RWPE1 (cell line): ENCODE measurements around the gene FAM83G.
A peak's percentile ranks its signal among the peaks of the same experiment; 100 is the strongest.
"Not testable (repeated sequence)": the region's sequence is repeated elsewhere in the genome, so short reads cannot be mapped to it uniquely, and the experiment has no call there.

Experiments
- CTCF ChIA-PET: fragments of 350-600 bp; sonication (Branson Sonifier 250); formaldehyde crosslinking; extraction: SDS; loops from one replicate; lab custom pipeline; 2021; lab: Yijun Ruan, JAX
- POLR2A ChIA-PET: fragments of 400-600 bp; formaldehyde crosslinking; extraction: SDS; loops from one replicate; lab custom pipeline; 2020; ENCODE audit warnings: antibody characterized with exemption; ENCODE audit not compliant: low non-redundant PET; lab: Yijun Ruan, JAX
- DNase-seq: peaks from one replicate; pipeline ENCODE4 v3.0.0; 2012; ENCODE audit warnings: low spot score
- H3K27ac ChIP-seq: fragments of 450-650 bp; 2 replicates; pipeline ENCODE4 v1.5.1; 2017
- CTCF ChIP-seq: fragments of 450-650 bp; conservative IDR thresholded peaks from 2 replicates; pipeline ENCODE4 v1.5.1; 2017; ENCODE audit warnings: low read depth, mild to moderate bottlenecking

FAM83G gene

GRCh38 chr17:19031729-19032128 lies 27.2 kb upstream of the FAM83G start:
- POLR2A ChIA-PET, CTCF ChIA-PET, DNase-seq, H3K27ac ChIP-seq: not testable (repeated sequence)

- CTCF ChIA-PET, POLR2A ChIA-PET, H3K27ac ChIP-seq: not testable (repeated sequence)
Observed at GRCh38 chr17:19030771-19031449, 26.3 kb upstream of the FAM83G start.

DNA sequence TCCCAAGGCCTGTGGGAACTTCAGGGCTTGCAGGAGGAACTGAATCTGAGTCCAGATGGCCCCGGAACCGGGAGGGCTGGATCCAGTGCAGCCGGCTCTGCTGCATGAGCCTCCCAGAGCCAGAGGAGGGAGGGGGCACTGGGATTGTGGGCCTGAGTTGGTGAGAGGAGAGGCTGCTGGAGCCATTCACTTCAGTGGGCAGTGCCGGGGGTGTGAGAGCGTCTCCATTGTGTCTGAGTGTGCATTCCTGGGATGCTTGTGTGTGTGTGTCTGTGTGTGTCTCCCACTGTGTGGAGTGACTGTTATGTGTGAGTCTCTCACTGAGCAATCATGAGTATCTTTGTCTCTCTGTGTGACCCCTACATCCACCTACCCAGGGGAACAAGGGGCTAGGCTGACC lies 25.2 kb upstream of the FAM83G start:
- POLR2A ChIA-PET, H3K27ac ChIP-seq, DNase-seq, CTCF ChIA-PET: not testable (repeated sequence)

More at GRCh38 chr17:19030771-19031449, 26.3 kb upstream of the FAM83G start:
- DNase-seq = not testable (repeated sequence)

DNA sequence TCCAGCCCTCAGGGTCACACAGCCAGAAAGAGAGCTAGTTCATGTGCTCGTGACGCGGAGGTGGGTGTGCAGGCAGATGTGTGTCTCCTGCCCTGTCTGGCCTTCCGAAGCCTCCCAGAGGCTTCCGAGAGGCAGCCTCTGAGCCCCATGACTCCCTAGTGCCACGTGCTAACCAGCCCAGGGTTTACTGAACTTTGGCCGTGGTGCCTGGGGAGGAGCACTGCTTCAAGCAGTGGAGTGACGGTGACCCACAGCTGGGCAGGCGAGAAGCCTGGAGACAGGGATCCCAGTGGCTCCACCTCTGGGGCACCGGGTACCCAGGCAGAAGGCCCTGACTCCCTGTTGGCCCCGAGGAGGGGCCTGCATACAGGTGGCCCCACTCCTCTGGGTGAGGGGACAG lies 24.1 kb upstream of the FAM83G start:
- CTCF ChIA-PET, POLR2A ChIA-PET, H3K27ac ChIP-seq, DNase-seq: not testable (repeated sequence)

DNA sequence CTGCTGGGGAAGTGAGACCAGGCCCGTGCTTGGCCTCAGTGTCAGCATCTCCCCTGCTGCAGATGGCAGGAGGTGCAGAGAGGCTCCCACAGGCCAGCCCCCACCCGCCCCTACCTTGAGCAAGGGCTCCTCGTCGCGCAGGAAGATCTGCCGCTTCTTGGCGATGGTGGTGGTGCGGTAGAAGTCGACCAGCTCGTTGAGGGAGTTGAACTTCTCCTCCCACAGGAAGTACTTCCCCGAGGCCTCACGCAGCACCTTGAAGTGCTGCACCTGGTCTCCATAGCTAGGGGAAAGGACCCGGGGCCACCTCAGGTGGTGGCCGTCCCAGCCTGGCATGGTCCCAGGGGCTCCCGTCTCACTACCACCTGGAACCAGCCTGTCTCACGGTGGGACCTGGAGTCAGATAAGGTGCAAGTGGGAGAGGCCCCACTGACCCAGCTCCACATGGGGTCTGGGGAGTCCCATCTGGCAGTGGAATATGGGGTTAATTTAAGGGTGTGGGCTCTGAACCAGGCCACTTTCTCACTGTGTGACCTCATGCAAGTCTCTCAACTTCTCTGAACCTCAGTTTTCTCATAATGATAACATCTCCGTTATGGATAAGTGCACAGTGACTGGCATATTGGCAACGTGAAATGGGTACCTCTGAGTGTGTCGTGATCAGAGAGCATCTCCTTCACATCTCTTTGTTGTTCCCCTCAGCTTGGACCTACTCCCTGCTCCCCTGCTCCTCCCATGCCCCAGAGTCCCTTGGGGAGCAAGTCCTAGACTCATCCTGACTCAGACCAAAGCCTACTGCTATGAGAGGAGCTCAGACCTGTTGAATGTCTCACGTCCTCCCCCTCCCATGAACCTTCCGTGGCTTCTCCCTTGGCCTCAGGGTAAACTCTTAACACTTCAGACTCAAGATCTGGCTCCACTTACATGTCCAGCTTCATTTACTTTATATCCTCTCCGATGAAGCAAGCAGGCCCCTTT lies 19.8 kb upstream of the FAM83G start:
- peak; percentile 47 for DNase-seq
- ChIA-PET CTCF (no interaction called here), POLR2A (no interaction called here)
- no peak for TF ChIP-seq CTCF
- no peak overlapping the region; the same call in 1 of the 2 replicates for H3K27ac ChIP-seq

GRCh38 chr17:19023209-19023999 lies 18.8 kb upstream of the FAM83G start:
- POLR2A ChIA-PET = interaction anchor here (0.5 to 2.0 kb wide), 3 partner anchors 16 to 1873 kb away, joined by 3 to 9 read pairs (median 3); partner anchors contain the start of gene FAM83G
- TF ChIP-seq CTCF = no peak
- no peak for DNase-seq
- H3K27ac ChIP-seq = peak overlapping the region; percentile 40
- CTCF ChIA-PET = interaction anchor here (0.6 kb wide), 1 partner anchor 23 kb away, joined by 3 read pairs; no protein-coding TSS in a partner anchor

GRCh38 chr17:19022747-19023146 lies 18.2 kb upstream of the FAM83G start:
- TF ChIP-seq CTCF = no peak
- peak overlapping the region; percentile 40 for H3K27ac ChIP-seq
- no peak for DNase-seq
- ChIA-PET CTCF (no interaction called here), POLR2A (interaction anchor here (0.5 to 2.0 kb wide), 3 partner anchors 16 to 1873 kb away, joined by 3 to 9 read pairs (median 3); partner anchors contain the start of gene FAM83G)

- POLR2A ChIA-PET = interaction anchor here (2.0 kb wide), 1 partner anchor 18 kb away, joined by 9 read pairs; the partner anchor contains the start of gene FAM83G
Observed at GRCh38 chr17:19022128-19022527, 17.6 kb upstream of the FAM83G start.

More at GRCh38 chr17:19022128-19022527, 17.6 kb upstream of the FAM83G start:
- CTCF ChIA-PET = interaction anchor here (0.5 kb wide), 1 partner anchor 65 kb away, joined by 3 read pairs; no protein-coding TSS in a partner anchor
- no peak for DNase-seq
- H3K27ac ChIP-seq = peak overlapping the region; percentile 40; the same call in 1 of the 2 replicates
- TF ChIP-seq CTCF = no peak
